K562 (cell line): ENCODE data around the gene HBG1. TPM values are rescaled to one million over a fixed set of nuclear protein-coding genes. Genes with fewer than 3 reads are reported as not detected.

ENCODE experiments used
- ATAC-seq: fragments of 200-7000 bp; cut with Tn5 transposase; 3 replicates; pipeline ENCODE4 v1.9.1; 2020; ENCODE audit warnings: moderate library complexity
- BruUV-seq: library from RNA; stranded (reverse); fragments of 400-500 nt; replicated peaks from 2 replicates; lab custom pipeline; 2021; lab: Mats Ljungman, UMichigan
- CTCF ChIA-PET: fragments of 300-600 bp; formaldehyde crosslinking; extraction: SDS; loops from one replicate; lab custom pipeline; 2021; ENCODE audit warnings: low intra/inter-chr PET ratio; lab: Yijun Ruan, JAX
- POLR2A ChIA-PET: fragments of 300-600, 350-650 bp; sonication (Branson Sonifier 250); formaldehyde crosslinking; extraction: SDS; loops from one replicate; lab custom pipeline; 2021; ENCODE audit warnings: antibody characterized with exemption, inconsistent platforms; lab: Yijun Ruan, JAX
- DNase-seq, 4 experiments: peaks; one replicate each; pipeline versions ENCODE4 v3.0.0 to v3.0.0-alpha.2; 2011 to 2018; ENCODE audit warnings: low spot score in 3 of 4, mixed read lengths in 3 of 4; ENCODE audit errors: extremely low read depth in 1 of 4
- FAIRE-seq: peaks from 2 replicates; lab custom pipeline; 2011; peaks lifted over from hg19 to GRCh38; lab: Jason Lieb, UNC
- H2AFZ ChIP-seq: 2 replicates; pipeline ENCODE4 v1.6.0; 2011; ENCODE audit warnings: low read depth, low read length, control low read depth, inconsistent platforms
- H3K27ac ChIP-seq: fragments of 200-600 bp; 3 replicates; pipeline ENCODE4 v1.8.0; 2011; ENCODE audit warnings: low read depth, mild to moderate bottlenecking, control low read depth, inconsistent platforms, low read length, moderate library complexity, mixed read lengths; ENCODE audit errors: extremely low read depth
- H3K27me3 ChIP-seq, 2 experiments: fragments of 300-600 bp in 1 of 2; 2 replicates in 1 of 2; 3 replicates in 1 of 2; pipeline versions ENCODE4 v1.6.0 to v1.8.0; 2011; ENCODE audit warnings: inconsistent platforms in 2 of 2, low read length in 2 of 2, mild to moderate bottlenecking in 1 of 2, mixed read lengths in 1 of 2, moderate library complexity in 1 of 2; ENCODE audit not compliant: control insufficient read depth in 2 of 2, insufficient read depth in 2 of 2
- H3K36me3 ChIP-seq: fragments of 300-600 bp; 3 replicates; pipeline ENCODE4 v1.8.0; 2011; ENCODE audit warnings: mild to moderate bottlenecking, low read length, inconsistent platforms; ENCODE audit not compliant: control insufficient read depth, insufficient read depth
- H3K4me1 ChIP-seq, 2 experiments: fragments of 200-600 bp in 1 of 2; replicated peaks in 1 of 2; 2 replicates in 1 of 2; 3 replicates in 1 of 2; pipeline versions ENCODE4 v1.5.1 to v1.8.0; 2011; ENCODE audit warnings: inconsistent platforms in 2 of 2, low read length in 2 of 2, mild to moderate bottlenecking in 1 of 2, mixed read lengths in 1 of 2, moderate library complexity in 1 of 2; ENCODE audit not compliant: control insufficient read depth in 2 of 2, insufficient read depth in 2 of 2
- H3K4me2 ChIP-seq: 2 replicates; pipeline ENCODE4 v1.6.1; 2011; ENCODE audit warnings: low read length, control low read depth, inconsistent platforms, mixed read lengths; ENCODE audit not compliant: insufficient read depth
- H3K4me3 ChIP-seq: fragments of 200-600 bp; sonication (generic), shearing (Covaris generic); 2 replicates; pipeline ENCODE4 v1.5.1; 2016; ENCODE audit warnings: control low read depth, inconsistent platforms
- H3K79me2 ChIP-seq: fragments of 200-600 bp; 3 replicates; pipeline ENCODE4 v1.8.0; 2011; ENCODE audit warnings: low read length, inconsistent platforms; ENCODE audit not compliant: control insufficient read depth, insufficient read depth
- H3K9ac ChIP-seq, 2 experiments: 2 replicates each; pipeline versions ENCODE4 v1.6.0 to v1.6.1; 2011; ENCODE audit warnings: low read depth in 2 of 2, low read length in 2 of 2, control low read depth in 1 of 2, inconsistent platforms in 1 of 2, mild to moderate bottlenecking in 1 of 2, mixed read lengths in 1 of 2; ENCODE audit not compliant: insufficient read depth in 1 of 2
- H3K9me1 ChIP-seq: one replicate; pipeline ENCODE4 v1.6.0; 2011; ENCODE audit warnings: inconsistent platforms, mild to moderate bottlenecking, low read length, moderate library complexity; ENCODE audit not compliant: control insufficient read depth, insufficient read depth
- H3K9me3 ChIP-seq: replicated peaks from 2 replicates; pipeline ENCODE4 v1.5.1; 2011; ENCODE audit warnings: low read depth, low read length, inconsistent platforms; ENCODE audit not compliant: control insufficient read depth, insufficient read depth
- H4K20me1 ChIP-seq: replicated peaks from 2 replicates; pipeline ENCODE4 v1.6.1; 2011; ENCODE audit warnings: low read length, inconsistent platforms, mixed read lengths; ENCODE audit not compliant: control insufficient read depth, insufficient read depth
- CBX2 ChIP-seq: fragments of 200-600 bp; sonication (generic); IDR thresholded peaks from one replicate; pipeline ENCODE4 v1.6.1; 2012; ENCODE audit warnings: mild to moderate bottlenecking, low read length, inconsistent platforms; ENCODE audit not compliant: insufficient read depth, poor library complexity, severe bottlenecking
- CBX8 ChIP-seq: fragments of 200-600 bp; sonication (generic); IDR thresholded peaks from 2 replicates; pipeline ENCODE4 v1.6.1; 2012; ENCODE audit warnings: borderline replicate concordance, mixed run types, low read depth, mild to moderate bottlenecking, moderate library complexity, mixed read lengths, low read length, control low read depth, inconsistent platforms; ENCODE audit not compliant: poor library complexity, severe bottlenecking; ENCODE audit errors: extremely low read depth
- GATA2 ChIP-seq: sonication (generic); formaldehyde crosslinking; IDR thresholded peaks from 2 replicates; pipeline ENCODE4 v1.4.0; 2020; ENCODE audit warnings: mild to moderate bottlenecking, missing genetic modification reagents
- HEY1 ChIP-seq: fragments of 250-450 bp; sonication (Bioruptor Pico); IDR thresholded peaks from 2 replicates; pipeline ENCODE4 v1.5.0; 2020; ENCODE audit warnings: mild to moderate bottlenecking, moderate library complexity, borderline replicate concordance
- HMG20B ChIP-seq: fragments of 250-450 bp; sonication (Bioruptor Pico); IDR thresholded peaks from 2 replicates; pipeline ENCODE4 v1.5.0; 2021; ENCODE audit warnings: mild to moderate bottlenecking
- LCOR ChIP-seq: sonication (generic); formaldehyde crosslinking; IDR thresholded peaks from 2 replicates; pipeline ENCODE4 v1.8.0; 2022; ENCODE audit warnings: mild to moderate bottlenecking, missing genetic modification reagents
- NR1H2 ChIP-seq: sonication (generic); formaldehyde crosslinking; IDR thresholded peaks from 2 replicates; pipeline ENCODE4 v1.4.0; 2020; ENCODE audit warnings: mild to moderate bottlenecking, missing genetic modification reagents
- RBM17 ChIP-seq: fragments of 200-400 bp; formaldehyde crosslinking; IDR thresholded peaks from 2 replicates; pipeline ENCODE4 v1.6.1; 2017; ENCODE audit warnings: low read depth, mild to moderate bottlenecking, low read length, borderline replicate concordance
- UBTF ChIP-seq, 2 experiments: IDR thresholded peaks; 2 replicates each; pipeline ENCODE4 v1.6.1; 2012; ENCODE audit warnings: improper control_type of control experiment in 2 of 2, low read depth in 2 of 2, low read length in 2 of 2, borderline replicate concordance in 1 of 2
- WHSC1 ChIP-seq: IDR thresholded peaks from one replicate; pipeline ENCODE4 v1.6.1; 2012; ENCODE audit warnings: low read length, control low read depth, inconsistent platforms
- ZNF253 ChIP-seq: fragments of 250-450 bp; sonication (Bioruptor Pico); conservative IDR thresholded peaks from 2 replicates; pipeline ENCODE4 v1.6.1; 2021; ENCODE audit warnings: mild to moderate bottlenecking
- ZNF354B ChIP-seq: fragments of 250-450 bp; sonication (Bioruptor Pico); IDR thresholded peaks from 2 replicates; pipeline ENCODE4 v1.4.0; 2020
- ZZZ3 ChIP-seq: fragments of 450-650 bp; IDR thresholded peaks from 2 replicates; pipeline ENCODE4 v1.6.1; 2016; ENCODE audit warnings: antibody characterized with exemption, mild to moderate bottlenecking, moderate library complexity
- WGBS: fragments of 100-300 bp; shearing (Covaris generic); methylation state at CpG from one replicate; pipeline ENCODE4 v1.1.6; 2016; ENCODE audit warnings: low coverage, mixed read lengths; ENCODE audit not compliant: insufficient coverage; ENCODE audit errors: missing lambda C conversion rate; 5-methylcytosine and 5-hydroxymethylcytosine counted together
- in situ Hi-C: fragments of 300-500 bp; cut with MboI; formaldehyde crosslinking; loops from 4 replicates; pipeline ENCODE4 v1.15.0; 2018; ENCODE audit warnings: inconsistent platforms, mixed read lengths
- intact Hi-C: fragments of 100-400 bp; cut with micrococcal nuclease; formaldehyde crosslinking; loops from 2 replicates; pipeline ENCODE4 v1.14.2; 2022
- polyA plus RNA-seq, 8 experiments: library from polyadenylated mRNA; depleted of rRNA in 4 of 8; stranded (reverse) in 5 of 8; unstranded in 3 of 8; fragments of >200 nt; fragmentation: Nextera tagmentation in 2 of 8; fragmentation: Illumina TruSeq in 1 of 8; extraction: Ambion mirVana in 2 of 8; extraction: Trizol in 1 of 8; gene quantifications; 2 replicates each; pipeline versions ENCODE4 v1.2.1 to v1.2.3, GENCODE V29; 2011 to 2014; ENCODE audit warnings: inconsistent platforms in 1 of 8, missing spikeins in 1 of 8
- total RNA-seq, 7 experiments: library from RNA; depleted of rRNA in 6 of 7; stranded (reverse); fragments of >200 nt in 6 of 7; fragmentation: Illumina TruSeq in 2 of 7; extraction: Trizol in 2 of 7; gene quantifications; 2 replicates each; pipeline versions ENCODE4 v1.2.1 to v1.2.3, GENCODE V29; 2011 to 2021; ENCODE audit warnings: low replicate concordance in 1 of 7
- TF ChIP-seq, protein P1 (sequence below): fragments of 450-650 bp; formaldehyde crosslinking; IDR thresholded peaks from 2 replicates; pipeline ENCODE4 v1.4.0; 2022; ENCODE audit warnings: mild to moderate bottlenecking, moderate library complexity
- TF ChIP-seq, protein P2 (sequence below): fragments of 250-450 bp; sonication (Bioruptor Pico); IDR thresholded peaks from 2 replicates; pipeline ENCODE4 v1.8.0; 2021; ENCODE audit warnings: mild to moderate bottlenecking, moderate library complexity
- TF ChIP-seq, protein P3 (sequence below): fragments of 250-450 bp; sonication (Bioruptor Pico); IDR thresholded peaks from 2 replicates; pipeline ENCODE4 v1.5.0; 2021

Gene HBG1
- total and polyA plus RNA-seq, 9 of the 15 experiments (the other 6 are each of a cell fraction or from before 2014, with no cell fraction given) = 1,066 to 16,338 (median 4,898) TPM

DNA sequence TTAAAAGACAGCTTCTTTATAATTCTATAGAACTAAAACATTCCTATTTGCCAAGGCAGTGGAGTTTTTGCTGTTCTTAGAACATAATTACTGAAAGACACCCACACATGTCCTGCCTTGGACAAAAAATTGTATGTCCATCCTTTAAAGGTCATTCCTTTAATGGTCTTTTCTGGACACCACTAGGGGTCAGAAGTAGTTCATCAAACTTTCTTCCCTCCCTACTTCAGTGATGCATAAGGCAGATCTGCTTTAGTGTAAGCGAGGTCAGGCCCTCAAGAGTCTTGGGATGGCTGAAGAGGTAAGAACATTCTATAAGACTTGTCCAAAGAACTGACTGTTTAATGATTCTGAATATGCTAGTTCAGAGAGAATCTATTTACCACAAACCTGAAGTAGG is 44.9 kb downstream of the HBG1 start:
- Histone ChIP-seq H3K27me3 (no peaks in the 10 kb centered on the region), H3K4me1 (peaks cover 0 to 2% of the 10 kb centered on the region in 2 experiments; a peak in 2 of 5 replicates), H4K20me1 (no peaks in the 10 kb centered on the region), H3K79me2 (no peaks in the 10 kb centered on the region), H3K36me3 (no peaks in the 10 kb centered on the region), H3K9ac (no peak overlapping the region), H3K4me2 (no peak overlapping the region), H3K27ac (no peak overlapping the region), H2AFZ (peak overlapping the region; percentile 23; the same call in 1 of the 2 replicates), H3K4me3 (no peak overlapping the region), H3K9me3 (no peaks in the 10 kb centered on the region), H3K9me1 (no peaks in the 10 kb centered on the region)
- in situ Hi-C loops = loop anchor here (5.0 kb wide), 3 partner anchors 82 to 168 kb away; partner anchors contain the start of gene OR51B4
- ATAC-seq (peak; percentile 96), FAIRE-seq (peak; percentile 96), DNase-seq (peak; percentile 71 to 93 (median 80))
- WGBS = 0% methylated on average over 1 of the region's 1 CpG
- BruUV-seq = no TSS peak
- intact Hi-C loops = loop anchor here (1.0 to 10.0 kb wide), 7 partner anchors 46 to 348 kb away; partner anchors contain the start of gene UBQLN3
- CTCF ChIA-PET = interaction anchor here (0.7 to 2.7 kb wide), 9 partner anchors 81 to 698 kb away, joined by 3 to 38 read pairs (median 4); no protein-coding TSS in a partner anchor
- POLR2A ChIA-PET = no interaction called here
- TF ChIP-seq ZNF354B (CRISPR knock-in tag) (no peak), WHSC1 (no peak), LCOR (no peak; the same call in 1 of the 2 replicates), HMG20B (CRISPR knock-in tag) (no peak), UBTF (IDR thresholded peaks at IDR 0.05; ENCODE audit: borderline replicate concordance in 1 of 2, low read depth in 2 of 2, low read length in 2 of 2) (peak in 1 of 2 experiments; percentile 41; a peak in 1 of 4 replicates), RBM17 (no peak), NR1H2 (CRISPR knock-in tag) (no peak), CBX2 (no peak), GATA2 (CRISPR knock-in tag) (peak; percentile 62; the same call in 1 of the 2 replicates), ZNF253 (no peak), HEY1 (CRISPR knock-in tag) (no peak), ZZZ3 (no peak), CBX8 (no peak)
- TF ChIP-seq, protein P1, sequence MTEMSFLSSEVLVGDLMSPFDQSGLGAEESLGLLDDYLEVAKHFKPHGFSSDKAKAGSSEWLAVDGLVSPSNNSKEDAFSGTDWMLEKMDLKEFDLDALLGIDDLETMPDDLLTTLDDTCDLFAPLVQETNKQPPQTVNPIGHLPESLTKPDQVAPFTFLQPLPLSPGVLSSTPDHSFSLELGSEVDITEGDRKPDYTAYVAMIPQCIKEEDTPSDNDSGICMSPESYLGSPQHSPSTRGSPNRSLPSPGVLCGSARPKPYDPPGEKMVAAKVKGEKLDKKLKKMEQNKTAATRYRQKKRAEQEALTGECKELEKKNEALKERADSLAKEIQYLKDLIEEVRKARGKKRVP (CRISPR knock-in tag) = no peak
- TF ChIP-seq, protein P2, sequence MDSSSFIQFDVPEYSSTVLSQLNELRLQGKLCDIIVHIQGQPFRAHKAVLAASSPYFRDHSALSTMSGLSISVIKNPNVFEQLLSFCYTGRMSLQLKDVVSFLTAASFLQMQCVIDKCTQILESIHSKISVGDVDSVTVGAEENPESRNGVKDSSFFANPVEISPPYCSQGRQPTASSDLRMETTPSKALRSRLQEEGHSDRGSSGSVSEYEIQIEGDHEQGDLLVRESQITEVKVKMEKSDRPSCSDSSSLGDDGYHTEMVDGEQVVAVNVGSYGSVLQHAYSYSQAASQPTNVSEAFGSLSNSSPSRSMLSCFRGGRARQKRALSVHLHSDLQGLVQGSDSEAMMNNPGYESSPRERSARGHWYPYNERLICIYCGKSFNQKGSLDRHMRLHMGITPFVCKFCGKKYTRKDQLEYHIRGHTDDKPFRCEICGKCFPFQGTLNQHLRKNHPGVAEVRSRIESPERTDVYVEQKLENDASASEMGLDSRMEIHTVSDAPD (CRISPR knock-in tag) = no peak
- TF ChIP-seq, protein P3, sequence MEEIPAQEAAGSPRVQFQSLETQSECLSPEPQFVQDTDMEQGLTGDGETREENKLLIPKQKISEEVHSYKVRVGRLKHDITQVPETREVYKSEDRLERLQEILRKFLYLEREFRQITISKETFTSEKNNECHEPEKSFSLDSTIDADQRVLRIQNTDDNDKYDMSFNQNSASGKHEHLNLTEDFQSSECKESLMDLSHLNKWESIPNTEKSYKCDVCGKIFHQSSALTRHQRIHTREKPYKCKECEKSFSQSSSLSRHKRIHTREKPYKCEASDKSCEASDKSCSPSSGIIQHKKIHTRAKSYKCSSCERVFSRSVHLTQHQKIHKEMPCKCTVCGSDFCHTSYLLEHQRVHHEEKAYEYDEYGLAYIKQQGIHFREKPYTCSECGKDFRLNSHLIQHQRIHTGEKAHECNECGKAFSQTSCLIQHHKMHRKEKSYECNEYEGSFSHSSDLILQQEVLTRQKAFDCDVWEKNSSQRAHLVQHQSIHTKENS = no peak
